ENCODE measurements around the gene BGN.

BGN gene

GRCh38 chrX:153509592-153509991 lies 14.8 kb downstream of the BGN start:
- no peak for DNase-seq

- DNase-seq, result no peak
Measured at GRCh38 chrX:153510383-153510782, 15.6 kb downstream of the BGN start.

GRCh38 chrX:153511784-153512500 lies 17.2 kb downstream of the BGN start:
- no peak for DNase-seq

- no peak for DNase-seq
Measured at GRCh38 chrX:153512501-153512893, 17.7 kb downstream of the BGN start.

- DNase-seq, result no peak
Measured at GRCh38 chrX:153513265-153513664, 18.5 kb downstream of the BGN start.

GRCh38 chrX:153514259-153514658 lies 19.5 kb downstream of the BGN start:
- DNase-seq, result no peak

GRCh38 chrX:153515435-153515834 lies 20.7 kb downstream of the BGN start:
- DNase-seq, result no peak

- DNase-seq, result no peak
Measured at GRCh38 chrX:153516073-153516472, 21.3 kb downstream of the BGN start.

- no peak for DNase-seq
Measured at GRCh38 chrX:153517423-153517822, 22.6 kb downstream of the BGN start, which contains the start of gene ATP2B3. TSS of gene ATP2B3 (plus strand) at chrX:153517642. CDS start at chrX:153536248, 18,606 bp downstream.

GRCh38 chrX:153517946-153518834 lies 23.4 kb downstream of the BGN start:
- no peak for DNase-seq

- peak; percentile 69 for DNase-seq
Measured at GRCh38 chrX:153519569-153520286, 24.9 kb downstream of the BGN start.

GRCh38 chrX:153520287-153520917 lies 25.6 kb downstream of the BGN start:
- no peak for DNase-seq

- DNase-seq, result no peak
Measured at GRCh38 chrX:153521034-153521433, 26.3 kb downstream of the BGN start.

GRCh38 chrX:153522259-153522658 lies 27.5 kb downstream of the BGN start:
- no peak for DNase-seq

- DNase-seq, result no peak
Measured at GRCh38 chrX:153523269-153523668, 28.5 kb downstream of the BGN start.

GRCh38 chrX:153524234-153524633 lies 29.5 kb downstream of the BGN start:
- no peak for DNase-seq

- DNase-seq, result no peak
Measured at GRCh38 chrX:153525451-153525850, 30.7 kb downstream of the BGN start.

GRCh38 chrX:153526042-153526441 lies 31.3 kb downstream of the BGN start:
- DNase-seq, result no peak

GRCh38 chrX:153526801-153527200 lies 32.0 kb downstream of the BGN start:
- no peak for DNase-seq

- no peak for DNase-seq
Measured at GRCh38 chrX:153527208-153527607, 32.4 kb downstream of the BGN start.

- DNase-seq, result no peak
Measured at GRCh38 chrX:153530411-153531129, 35.8 kb downstream of the BGN start.

GRCh38 chrX:153533091-153533490 lies 38.3 kb downstream of the BGN start:
- DNase-seq, result no peak
